ENCODE data around the gene KCNK17. TPM values are rescaled to one million over a fixed set of nuclear protein-coding genes. Genes with fewer than 3 reads are reported as not detected.

KCNK17 gene
- total RNA-seq, 1 donor from 2014 or later = not detected

DNA sequence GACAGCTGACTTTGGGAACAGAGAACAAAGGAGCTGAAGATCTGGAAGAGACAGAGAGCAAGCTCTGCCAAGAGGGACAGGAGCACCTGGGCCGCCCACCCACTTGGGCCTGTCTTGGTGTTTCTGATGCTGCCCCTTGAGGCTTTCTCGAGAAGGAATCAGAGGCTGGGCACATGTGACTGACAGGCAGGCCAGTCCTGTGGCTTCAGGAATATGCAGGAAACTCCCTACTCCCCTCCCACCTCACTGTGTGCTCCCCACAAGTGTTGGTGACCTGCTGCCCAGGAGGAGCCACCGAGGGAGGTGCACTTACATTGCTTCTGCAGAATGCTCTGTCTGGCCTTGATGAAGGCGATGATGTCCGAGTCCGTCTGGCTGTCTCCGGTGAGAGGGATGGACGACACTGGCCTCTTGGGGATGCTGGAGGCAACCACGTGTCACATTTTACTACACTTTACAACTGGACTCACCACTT is 29.2 kb upstream of the KCNK17 start:
- Mint-ChIP-seq H3K9me3 (no peaks in the 10 kb centered on the region), H3K27ac (no peak overlapping the region), H3K4me3 (no peak overlapping the region), H3K27me3 (peaks cover 10% of the 10 kb centered on the region), H3K4me1 (peaks cover 2% of the 10 kb centered on the region), H3K36me3 (ENCODE audit: low read depth) (no peaks in the 10 kb centered on the region)
- DNase-seq = no peak
- intact Hi-C loops (cut with micrococcal nuclease) = no loop called here

DNA sequence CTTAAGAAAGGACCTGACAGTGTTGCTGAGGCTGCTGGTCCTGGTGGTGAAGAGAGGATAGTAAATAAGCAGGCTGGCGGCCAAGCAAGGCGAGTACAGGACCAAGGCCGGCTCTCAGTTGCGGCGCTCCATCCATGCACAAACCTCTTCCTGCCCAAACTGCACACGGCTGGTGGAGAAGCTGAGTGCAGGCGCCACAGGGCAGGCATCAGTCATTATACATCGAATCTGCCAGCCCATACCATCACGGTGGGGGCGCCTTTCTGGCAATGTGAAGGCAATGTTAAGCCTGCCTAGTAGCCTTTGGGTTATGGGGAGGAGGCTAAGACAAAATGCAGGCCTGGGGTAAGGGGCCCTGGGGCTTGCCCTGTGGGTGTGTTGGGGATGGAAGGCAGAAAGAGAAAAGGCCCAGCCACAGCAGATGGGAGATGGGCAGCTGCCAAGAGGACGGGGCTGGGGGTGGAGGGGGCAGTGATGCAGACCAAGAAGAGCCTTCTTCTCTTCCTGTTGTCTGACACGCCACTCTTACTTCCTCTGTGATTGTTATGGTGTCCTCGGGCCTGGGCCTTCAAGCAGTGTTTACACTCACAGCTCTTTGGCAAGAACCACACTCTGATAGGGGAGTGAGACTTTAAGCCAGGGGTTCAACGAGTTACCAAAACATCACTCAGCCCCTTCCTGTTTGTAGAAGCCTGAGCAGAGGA is 28.6 kb upstream of the KCNK17 start:
- intact Hi-C loops (cut with micrococcal nuclease) = no loop called here
- peaks cover 16% of the 10 kb centered on the region for H3K27me3 Mint-ChIP-seq

DNA sequence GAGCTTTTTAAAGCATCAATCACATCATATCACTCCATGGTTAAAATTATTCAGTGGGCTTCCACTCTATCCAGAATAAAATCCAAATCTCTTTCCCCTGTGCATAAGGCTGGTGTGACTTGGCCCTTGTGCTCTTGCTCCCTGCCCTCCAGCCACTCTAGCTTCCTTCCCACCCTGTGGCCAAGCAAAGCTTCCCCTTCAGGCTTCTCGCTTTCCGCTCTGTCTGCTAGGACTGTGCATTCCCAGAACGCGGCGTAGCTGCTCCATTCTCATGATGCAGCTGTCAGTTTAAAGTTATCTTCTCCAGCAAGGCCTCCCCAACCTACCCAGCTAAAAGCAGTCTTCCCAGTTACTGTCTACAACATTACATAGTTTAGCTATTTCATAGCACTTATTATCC is 27.7 kb upstream of the KCNK17 start:
- H3K4me3 Mint-ChIP-seq = no peak overlapping the region
- no peaks in the 10 kb centered on the region for H3K9me3 Mint-ChIP-seq
- DNase-seq = no peak
- H3K36me3 Mint-ChIP-seq (ENCODE audit: low read depth) = no peaks in the 10 kb centered on the region
- H3K27ac Mint-ChIP-seq = no peak overlapping the region
- intact Hi-C loops (cut with micrococcal nuclease) = no loop called here
- H3K4me1 Mint-ChIP-seq = peaks cover 2% of the 10 kb centered on the region
- peaks cover 18% of the 10 kb centered on the region for H3K27me3 Mint-ChIP-seq

More for the DNA sequence above, 28.6 kb upstream of the KCNK17 start:
- Mint-ChIP-seq H3K9me3 (no peaks in the 10 kb centered on the region), H3K36me3 (ENCODE audit: low read depth) (no peaks in the 10 kb centered on the region), H3K4me1 (peaks cover 2% of the 10 kb centered on the region), H3K27ac (no peak overlapping the region), H3K4me3 (no peak overlapping the region)
- DNase-seq = no peak

DNA sequence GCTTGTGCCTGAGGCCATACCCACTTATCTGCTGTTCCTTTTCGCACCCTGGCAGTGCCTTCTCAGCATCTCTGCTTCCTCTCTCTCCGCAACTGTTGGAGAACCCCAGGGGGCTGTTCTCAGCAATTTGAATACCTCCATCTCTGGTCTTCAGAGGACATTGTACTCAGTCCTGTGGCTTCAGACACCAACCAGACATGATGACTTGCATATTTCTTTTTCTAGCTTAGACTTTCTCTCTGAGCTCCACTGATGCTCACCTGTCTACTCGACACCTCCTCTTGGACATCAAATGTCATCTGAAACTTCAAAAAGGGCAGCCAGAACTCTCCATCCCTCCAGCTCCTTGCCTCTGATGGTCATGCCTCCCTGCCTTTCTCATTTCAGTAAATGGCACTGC is 27.1 kb upstream of the KCNK17 start:
- H3K4me3 Mint-ChIP-seq = no peak overlapping the region
- intact Hi-C loops (cut with micrococcal nuclease) = no loop called here
- no peaks in the 10 kb centered on the region for H3K36me3 Mint-ChIP-seq (ENCODE audit: low read depth)
- no peak overlapping the region for H3K27ac Mint-ChIP-seq
- H3K27me3 Mint-ChIP-seq = peaks cover 21% of the 10 kb centered on the region
- DNase-seq = no peak
- no peaks in the 10 kb centered on the region for H3K9me3 Mint-ChIP-seq
- peaks cover 6% of the 10 kb centered on the region for H3K4me1 Mint-ChIP-seq

DNA sequence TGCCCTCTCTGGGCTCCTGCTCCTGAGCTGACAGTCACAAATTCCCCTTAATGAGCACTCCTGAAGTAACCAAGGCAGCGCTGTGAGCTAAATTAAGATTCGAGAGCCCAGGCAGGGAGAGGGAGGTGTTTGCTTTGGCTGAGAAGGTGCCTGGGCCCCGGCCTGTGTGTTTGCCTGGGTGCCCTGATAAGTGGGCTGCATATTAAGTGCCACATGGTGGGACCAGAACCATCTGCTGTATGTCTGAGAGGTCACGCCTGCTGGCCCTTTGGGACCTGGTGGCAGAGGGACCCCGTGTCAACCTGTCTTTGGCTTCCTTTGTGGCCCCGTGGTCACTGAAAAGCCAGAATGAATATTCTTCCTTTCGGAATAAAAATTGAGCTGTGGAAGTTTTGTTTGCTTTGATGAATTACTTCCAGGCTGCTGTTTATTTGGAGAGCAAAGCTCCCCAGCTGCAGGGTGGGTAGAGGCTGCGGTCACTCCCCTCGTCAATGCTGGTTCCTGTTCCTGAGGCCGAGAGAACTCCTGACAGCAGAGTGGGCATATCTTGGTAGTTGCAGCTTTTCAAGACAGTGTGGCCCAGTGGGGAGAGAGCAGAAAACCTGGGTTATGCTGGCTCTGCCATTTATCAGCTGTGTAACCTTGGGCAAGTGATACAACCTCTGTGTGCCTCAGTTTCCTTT is 25.8 kb upstream of the KCNK17 start:
- no peak for DNase-seq
- H3K4me1 Mint-ChIP-seq = peaks cover 12% of the 10 kb centered on the region
- peaks cover 24% of the 10 kb centered on the region for H3K27me3 Mint-ChIP-seq
- H3K9me3 Mint-ChIP-seq = no peaks in the 10 kb centered on the region
- H3K36me3 Mint-ChIP-seq (ENCODE audit: low read depth) = no peaks in the 10 kb centered on the region
- intact Hi-C loops (cut with micrococcal nuclease) = no loop called here
- H3K4me3 Mint-ChIP-seq = no peak overlapping the region
- H3K27ac Mint-ChIP-seq = no peak overlapping the region

DNA sequence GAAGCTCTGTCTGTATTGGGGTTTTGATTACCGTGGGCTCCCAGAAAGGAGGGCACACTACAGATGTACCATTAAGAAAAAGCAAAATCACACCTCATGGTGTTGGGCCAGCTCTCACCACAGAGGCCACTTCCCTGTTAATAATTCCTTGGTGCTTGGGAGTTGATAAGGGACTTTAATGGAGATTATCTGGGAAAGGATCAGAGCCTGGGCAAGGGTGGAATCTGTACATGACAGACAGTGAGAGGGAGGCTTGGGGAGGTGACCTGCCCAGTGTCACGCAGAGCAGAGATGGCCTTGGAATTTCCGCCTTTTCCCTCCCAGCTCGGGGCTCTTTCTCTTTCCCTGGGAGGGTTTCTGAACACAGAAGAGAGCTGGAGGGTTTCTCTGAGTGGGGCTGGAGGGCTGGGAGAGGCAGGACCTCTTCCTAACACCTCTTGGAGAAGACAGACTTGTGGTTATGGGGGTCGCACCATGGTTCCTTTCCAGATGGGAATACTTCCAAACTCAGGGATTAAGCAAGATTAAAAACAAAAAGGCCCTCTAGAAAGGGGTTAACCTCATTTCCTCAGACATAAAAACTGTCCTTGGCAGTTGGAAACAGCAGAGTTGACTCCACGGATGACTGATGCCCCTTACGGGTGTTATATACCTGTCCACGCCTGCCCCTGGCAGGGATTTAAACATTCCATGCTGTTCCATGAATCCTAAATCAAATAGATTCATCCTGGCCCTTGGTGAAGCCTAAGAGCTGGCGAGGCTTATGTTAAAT is 25.1 kb upstream of the KCNK17 start:
- Mint-ChIP-seq H3K27me3 (peaks cover 28% of the 10 kb centered on the region), H3K4me3 (no peak overlapping the region), H3K4me1 (peaks cover 12% of the 10 kb centered on the region), H3K9me3 (no peaks in the 10 kb centered on the region), H3K36me3 (ENCODE audit: low read depth) (no peaks in the 10 kb centered on the region), H3K27ac (no peak overlapping the region)
- intact Hi-C loops (cut with micrococcal nuclease) = no loop called here
- DNase-seq = no peak

DNA sequence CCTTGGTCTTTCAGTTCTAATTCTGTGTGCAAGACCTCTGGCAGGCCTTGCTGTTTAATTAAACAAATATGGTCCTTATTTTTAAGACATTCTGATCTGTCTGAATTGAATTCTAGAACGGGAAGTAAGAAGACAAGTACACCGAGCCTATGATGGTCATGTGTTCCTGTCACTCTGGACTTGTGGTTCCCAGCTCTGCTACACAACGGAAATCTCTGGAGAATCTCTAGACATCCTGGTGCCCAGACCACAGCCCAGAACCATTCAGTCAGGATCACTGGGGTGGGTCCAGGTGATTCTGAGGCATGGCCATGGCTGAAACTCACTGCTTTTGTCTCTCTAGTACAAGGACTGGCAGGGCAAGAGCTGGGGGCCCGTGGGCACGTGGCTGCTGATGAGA is 24.2 kb upstream of the KCNK17 start:
- intact Hi-C loops (cut with micrococcal nuclease) = no loop called here
- DNase-seq = no peak
- Mint-ChIP-seq H3K27ac (no peak overlapping the region), H3K9me3 (no peaks in the 10 kb centered on the region), H3K4me3 (no peak overlapping the region), H3K4me1 (peaks cover 12% of the 10 kb centered on the region), H3K36me3 (ENCODE audit: low read depth) (no peaks in the 10 kb centered on the region), H3K27me3 (peaks cover 32% of the 10 kb centered on the region)

DNA sequence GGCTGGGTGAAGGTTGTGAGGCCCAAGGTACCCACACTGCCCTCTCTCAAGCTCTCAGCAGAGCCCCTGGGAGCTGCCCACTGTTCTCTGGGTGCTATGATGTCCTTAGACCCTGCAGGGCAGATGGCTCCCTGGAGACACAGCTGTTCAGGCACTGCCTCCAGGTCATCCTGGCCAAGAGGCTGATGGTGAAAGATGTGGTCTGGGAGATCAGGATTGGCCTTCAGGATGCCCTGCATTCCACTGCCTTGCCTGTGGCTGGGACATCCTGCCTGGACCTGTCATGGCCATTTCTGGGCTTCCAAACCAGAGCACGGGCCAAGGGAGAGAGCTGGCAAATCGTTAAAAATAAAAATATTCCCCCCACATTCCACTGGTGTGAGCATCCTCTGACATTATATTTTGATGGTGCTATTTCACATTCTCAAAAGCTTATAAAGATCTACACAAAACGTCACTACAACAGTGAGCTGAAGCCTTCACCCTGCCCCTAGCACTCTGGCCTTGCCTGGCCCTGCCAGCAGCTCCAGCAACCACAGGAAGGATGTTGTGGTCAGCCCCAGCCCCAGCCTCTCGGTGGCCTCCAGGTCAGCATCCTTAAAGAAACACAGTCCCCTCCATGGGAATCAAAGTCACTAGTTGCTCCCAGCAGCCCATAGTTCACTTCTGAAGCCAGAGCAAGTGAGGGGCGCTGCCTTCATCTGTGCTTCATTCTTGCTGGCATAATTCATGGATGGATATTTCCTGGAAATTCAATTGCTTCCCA is 21.7 kb upstream of the KCNK17 start:
- H3K4me1 Mint-ChIP-seq = peaks cover 10% of the 10 kb centered on the region
- intact Hi-C loops (cut with micrococcal nuclease) = no loop called here
- H3K36me3 Mint-ChIP-seq (ENCODE audit: low read depth) = no peaks in the 10 kb centered on the region
- H3K4me3 Mint-ChIP-seq = no peak overlapping the region
- peak; percentile 69 for DNase-seq
- no peak overlapping the region for H3K27ac Mint-ChIP-seq
- H3K27me3 Mint-ChIP-seq = peaks cover 40% of the 10 kb centered on the region
- H3K9me3 Mint-ChIP-seq = no peaks in the 10 kb centered on the region

DNA sequence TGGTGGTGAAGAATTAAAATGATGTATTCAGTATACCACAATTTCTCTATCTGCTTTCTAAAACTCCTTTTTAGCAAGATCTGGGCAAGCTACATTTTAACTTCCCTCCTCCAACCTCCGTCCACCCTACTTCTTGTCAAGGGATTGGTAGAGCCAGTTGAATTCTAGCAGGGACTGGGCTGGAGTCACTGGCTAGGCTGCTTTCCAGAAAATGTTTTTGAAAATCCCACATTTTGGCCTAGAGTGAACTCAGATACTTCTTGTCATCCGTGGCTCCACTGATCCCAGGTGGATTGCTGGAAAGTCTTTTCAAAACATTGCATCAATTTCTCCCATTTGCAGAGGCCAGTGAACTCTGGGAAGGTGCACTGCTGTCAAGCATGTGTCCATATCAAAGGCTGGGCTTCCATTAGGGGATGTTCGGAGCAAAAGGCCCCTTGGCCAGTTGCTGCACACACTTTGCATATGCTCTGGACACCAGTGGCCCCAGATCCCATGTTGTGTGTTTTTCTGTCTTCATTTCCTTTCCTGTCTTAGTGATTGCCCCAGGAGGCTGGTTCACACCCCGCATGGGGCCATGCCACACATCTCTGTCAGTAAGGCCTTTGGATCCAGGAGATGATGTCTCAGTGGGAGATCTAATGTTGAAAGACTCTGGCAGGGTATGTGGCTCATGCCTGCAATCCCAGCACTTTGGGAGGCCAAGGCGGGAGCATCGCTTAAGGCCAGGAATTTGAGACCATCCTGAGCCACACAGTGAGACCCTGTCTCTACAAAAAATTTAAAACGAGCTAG is 19.6 kb upstream of the KCNK17 start:
- no peak overlapping the region for H3K27ac Mint-ChIP-seq
- intact Hi-C loops (cut with micrococcal nuclease) = no loop called here
- H3K9me3 Mint-ChIP-seq = no peaks in the 10 kb centered on the region
- DNase-seq = no peak
- H3K4me1 Mint-ChIP-seq = peaks cover 10% of the 10 kb centered on the region
- peaks cover 31% of the 10 kb centered on the region for H3K27me3 Mint-ChIP-seq
- H3K4me3 Mint-ChIP-seq = no peak overlapping the region
- H3K36me3 Mint-ChIP-seq (ENCODE audit: low read depth) = no peaks in the 10 kb centered on the region

DNA sequence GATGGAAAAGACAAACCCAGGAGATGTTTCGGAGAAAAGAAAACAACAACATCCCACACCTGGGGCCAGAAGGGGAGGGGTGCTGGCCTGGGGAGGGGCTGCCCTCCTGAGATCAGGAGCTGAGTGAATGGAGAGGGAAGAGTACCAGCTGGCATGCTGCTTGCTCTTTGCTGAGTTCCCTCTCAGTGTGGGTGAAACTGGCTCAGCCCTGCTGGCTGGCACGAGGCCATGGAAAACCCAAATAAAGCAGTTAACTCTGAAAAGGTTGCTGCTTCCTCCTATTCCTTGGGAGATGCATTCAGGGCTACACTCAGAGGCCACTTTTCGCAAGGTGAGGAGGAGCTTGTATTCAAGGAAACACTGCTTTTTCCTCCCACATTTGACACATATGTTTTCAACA is 16.3 kb upstream of the KCNK17 start:
- H3K4me3 Mint-ChIP-seq = no peak overlapping the region
- H3K36me3 Mint-ChIP-seq (ENCODE audit: low read depth) = no peaks in the 10 kb centered on the region
- peaks cover 16% of the 10 kb centered on the region for H3K27me3 Mint-ChIP-seq
- no peaks in the 10 kb centered on the region for H3K9me3 Mint-ChIP-seq
- no peak overlapping the region for H3K27ac Mint-ChIP-seq
- no peaks in the 10 kb centered on the region for H3K4me1 Mint-ChIP-seq
- intact Hi-C loops (cut with micrococcal nuclease) = no loop called here
- DNase-seq = no peak

DNA sequence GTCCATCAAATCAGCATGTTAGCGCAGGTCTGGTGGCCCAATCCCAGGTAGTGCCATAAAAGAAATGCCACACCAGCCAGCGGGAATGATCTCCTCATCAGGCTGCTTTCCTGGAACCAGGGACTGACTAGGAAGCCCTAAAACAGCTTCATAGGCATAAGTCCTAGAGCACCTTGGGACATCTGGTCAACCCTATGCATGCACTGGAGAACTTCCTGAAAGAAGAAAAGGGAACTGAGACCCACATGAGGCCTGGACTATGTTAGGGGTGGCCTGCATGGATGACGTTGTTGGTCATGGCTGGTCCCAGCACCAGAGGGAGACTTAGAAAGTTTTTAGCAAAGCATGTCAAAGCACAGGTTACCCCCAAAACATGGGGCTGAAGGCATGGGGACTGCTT is 15.8 kb upstream of the KCNK17 start:
- Mint-ChIP-seq H3K36me3 (ENCODE audit: low read depth) (no peaks in the 10 kb centered on the region), H3K4me1 (no peaks in the 10 kb centered on the region), H3K27me3 (peaks cover 16% of the 10 kb centered on the region), H3K9me3 (no peaks in the 10 kb centered on the region), H3K4me3 (no peak overlapping the region), H3K27ac (no peak overlapping the region)
- intact Hi-C loops (cut with micrococcal nuclease) = no loop called here
- DNase-seq = no peak

DNA sequence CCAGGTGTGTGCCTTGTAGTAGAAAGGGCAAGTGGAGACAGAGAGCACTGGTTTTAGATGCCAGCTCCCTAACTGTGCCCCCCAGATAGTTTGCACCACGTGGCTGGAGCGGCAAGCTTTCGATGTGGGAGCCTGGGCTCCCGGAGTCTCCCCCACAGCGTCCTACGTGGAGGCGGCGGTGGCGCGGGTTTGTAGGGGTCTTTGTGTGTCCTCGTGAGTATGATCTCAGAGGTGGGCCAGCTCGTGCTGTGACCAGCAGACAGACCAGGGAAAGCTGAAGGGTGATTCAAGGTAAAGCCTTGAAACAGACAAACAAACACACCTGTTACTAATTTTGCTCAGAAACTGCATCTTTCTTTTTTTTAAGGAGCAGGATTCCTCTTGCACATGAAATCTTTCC is 13.8 kb upstream of the KCNK17 start:
- H3K4me3 Mint-ChIP-seq = no peak overlapping the region
- no peak overlapping the region for H3K27ac Mint-ChIP-seq
- no peaks in the 10 kb centered on the region for H3K9me3 Mint-ChIP-seq
- H3K4me1 Mint-ChIP-seq = no peaks in the 10 kb centered on the region
- no peaks in the 10 kb centered on the region for H3K36me3 Mint-ChIP-seq (ENCODE audit: low read depth)
- no peak for DNase-seq
- intact Hi-C loops (cut with micrococcal nuclease) = no loop called here
- peaks cover 12% of the 10 kb centered on the region for H3K27me3 Mint-ChIP-seq

DNA sequence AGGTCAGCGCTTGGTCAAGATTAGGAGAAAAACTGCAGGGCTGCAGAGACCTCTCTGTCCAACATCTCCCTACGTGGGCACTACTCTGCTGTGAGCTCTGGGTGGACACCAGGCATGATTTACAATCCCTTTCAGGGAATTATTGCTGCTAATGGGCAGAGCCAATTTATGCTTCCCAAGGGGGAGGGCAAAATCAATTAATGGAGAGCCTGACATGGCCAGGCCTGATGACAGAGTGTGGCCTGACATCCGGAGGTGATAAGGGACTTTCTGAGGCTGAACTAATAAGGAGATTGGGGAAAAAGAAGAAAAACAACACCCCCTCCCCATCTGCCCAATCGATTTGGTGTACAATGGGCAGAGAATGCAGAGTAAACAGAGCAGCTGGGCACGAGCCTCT is 13.3 kb upstream of the KCNK17 start:
- no peaks in the 10 kb centered on the region for H3K9me3 Mint-ChIP-seq
- no peak overlapping the region for H3K27ac Mint-ChIP-seq
- H3K4me3 Mint-ChIP-seq = no peak overlapping the region
- no peaks in the 10 kb centered on the region for H3K36me3 Mint-ChIP-seq (ENCODE audit: low read depth)
- DNase-seq = no peak
- H3K27me3 Mint-ChIP-seq = peaks cover 9% of the 10 kb centered on the region
- no peaks in the 10 kb centered on the region for H3K4me1 Mint-ChIP-seq
- intact Hi-C loops (cut with micrococcal nuclease) = no loop called here

Measured in activated CD4-positive, alpha-beta T cell treated with anti-CD3 and anti-CD28 coated beads, Interleukin-2, amount 10 ng/mL, durations not matched to agents 24 days and 14 days (primary cell).